Ovary (tissue), 3 donors: Measurements from ENCODE around the gene DNHD1.

Experiments
- EP300 ChIP-seq: sonication (generic); formaldehyde crosslinking; IDR thresholded peaks from one replicate; pipeline ENCODE4 v1.6.1; 2017; ENCODE audit warnings: antibody characterized with exemption
- POLR2A ChIP-seq: fragments of 450-650 bp; IDR thresholded peaks from one replicate; pipeline ENCODE4 v1.6.1; 2017; ENCODE audit warnings: antibody characterized with exemption, mild to moderate bottlenecking, moderate library complexity
- TF ChIP-seq, protein P1 (sequence below), 3 donors: fragments of 450-650 bp in 2 of 3; fragments of 200-600 bp in 1 of 3; IDR thresholded peaks; one replicate each; pipeline versions ENCODE4 v1.5.1 to v1.8.0; 2016 to 2022; ENCODE audit warnings: antibody characterized with exemption in 3 of 3, mild to moderate bottlenecking in 1 of 3
- donor health status: DM: no; HTN: no; CAD: no.

DNA sequence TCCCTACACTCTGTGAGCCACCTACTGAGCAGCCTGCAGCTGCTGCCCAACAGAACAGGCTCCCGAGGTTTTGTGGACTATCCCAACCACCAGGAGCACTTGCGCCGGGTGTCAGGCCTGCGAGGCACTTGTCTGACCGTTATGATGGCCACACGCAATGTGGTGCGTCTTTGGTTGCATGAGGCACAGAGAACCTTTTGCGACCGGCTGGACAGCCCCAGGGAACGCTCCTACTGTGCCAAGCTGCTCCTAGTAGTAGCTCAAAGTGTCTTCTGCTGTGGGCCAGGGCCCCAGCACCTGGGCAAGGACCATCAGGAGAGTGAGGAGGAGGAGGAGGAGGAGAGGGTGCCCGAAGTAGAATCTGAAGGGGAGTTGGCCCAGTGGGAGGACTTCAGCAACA, 60.0 kb downstream of the DNHD1 start:
- TF ChIP-seq, protein P1, sequence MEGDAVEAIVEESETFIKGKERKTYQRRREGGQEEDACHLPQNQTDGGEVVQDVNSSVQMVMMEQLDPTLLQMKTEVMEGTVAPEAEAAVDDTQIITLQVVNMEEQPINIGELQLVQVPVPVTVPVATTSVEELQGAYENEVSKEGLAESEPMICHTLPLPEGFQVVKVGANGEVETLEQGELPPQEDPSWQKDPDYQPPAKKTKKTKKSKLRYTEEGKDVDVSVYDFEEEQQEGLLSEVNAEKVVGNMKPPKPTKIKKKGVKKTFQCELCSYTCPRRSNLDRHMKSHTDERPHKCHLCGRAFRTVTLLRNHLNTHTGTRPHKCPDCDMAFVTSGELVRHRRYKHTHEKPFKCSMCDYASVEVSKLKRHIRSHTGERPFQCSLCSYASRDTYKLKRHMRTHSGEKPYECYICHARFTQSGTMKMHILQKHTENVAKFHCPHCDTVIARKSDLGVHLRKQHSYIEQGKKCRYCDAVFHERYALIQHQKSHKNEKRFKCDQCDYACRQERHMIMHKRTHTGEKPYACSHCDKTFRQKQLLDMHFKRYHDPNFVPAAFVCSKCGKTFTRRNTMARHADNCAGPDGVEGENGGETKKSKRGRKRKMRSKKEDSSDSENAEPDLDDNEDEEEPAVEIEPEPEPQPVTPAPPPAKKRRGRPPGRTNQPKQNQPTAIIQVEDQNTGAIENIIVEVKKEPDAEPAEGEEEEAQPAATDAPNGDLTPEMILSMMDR (IDR thresholded peaks at IDR 0.05): no peak
- TF ChIP-seq POLR2A (no peak), EP300 (no peak)
